HEK293 (cell line): ENCODE measurements around the gene SERPINB5.

Experiments
- CTCF ChIA-PET: fragments of 350-600 bp; formaldehyde crosslinking; extraction: SDS; loops from one replicate; lab custom pipeline; 2021; ENCODE audit warnings: antibody characterized with exemption; lab: Yijun Ruan, JAX
- POLR2A ChIA-PET: fragments of 300-600 bp; formaldehyde crosslinking; extraction: SDS; loops from one replicate; lab custom pipeline; 2020; ENCODE audit warnings: antibody characterized with exemption, inconsistent platforms; lab: Yijun Ruan, JAX
- H3K27ac ChIP-seq: fragments of 200-500 bp; sonication (Bioruptor generic); 2 replicates; pipeline ENCODE4 v1.5.1; 2014; ENCODE audit warnings: low read depth, low read length, control low read depth, inconsistent platforms; ENCODE audit errors: extremely low read depth
- H3K36me3 ChIP-seq, 2 experiments: fragments of 200-500 bp in 1 of 2; sonication (Bioruptor generic) in 1 of 2; 1 replicate in 1 of 2; 2 replicates in 1 of 2; pipeline ENCODE4 v1.5.1; 2014 to 2017; ENCODE audit warnings: inconsistent platforms in 2 of 2, low read length in 2 of 2; ENCODE audit not compliant: control insufficient read depth in 2 of 2, insufficient read depth in 1 of 2
- H3K4me1 ChIP-seq: fragments of 200-500 bp; sonication (Bioruptor generic); 2 replicates; pipeline ENCODE4 v1.5.1; 2014; ENCODE audit warnings: mild to moderate bottlenecking, low read length, inconsistent platforms; ENCODE audit not compliant: control insufficient read depth, insufficient read depth
- H3K4me3 ChIP-seq: 2 replicates; pipeline ENCODE4 v1.5.1; 2011; ENCODE audit warnings: low read depth, mild to moderate bottlenecking, control low read depth, low read length, moderate library complexity
- H3K9me3 ChIP-seq: fragments of 200-500 bp; sonication (Bioruptor generic); 2 replicates; pipeline ENCODE4 v1.5.1; 2014; ENCODE audit warnings: low read depth, low read length, inconsistent platforms; ENCODE audit not compliant: control insufficient read depth, insufficient read depth
- BCL11A ChIP-seq: fragments of 450-650 bp; formaldehyde crosslinking; IDR thresholded peaks from 2 replicates; pipeline ENCODE4 v1.5.1; 2016; ENCODE audit warnings: low read depth, missing biosample characterization, missing genetic modification characterization
- KLF9 ChIP-seq: fragments of 450-650 bp; formaldehyde crosslinking; IDR thresholded peaks from 2 replicates; pipeline ENCODE4 v1.5.1; 2016; ENCODE audit warnings: missing biosample characterization, missing genetic modification characterization, low read depth
- OVOL3 ChIP-seq: fragments of 450-650 bp; formaldehyde crosslinking; IDR thresholded peaks from 2 replicates; pipeline ENCODE4 v1.5.1; 2016; ENCODE audit warnings: missing biosample characterization, missing genetic modification characterization
- SP3 ChIP-seq: fragments of 450-650 bp; formaldehyde crosslinking; IDR thresholded peaks from 2 replicates; pipeline ENCODE4 v1.5.1; 2016; ENCODE audit warnings: missing biosample characterization, missing genetic modification characterization
- SP7 ChIP-seq: fragments of 450-650 bp; formaldehyde crosslinking; IDR thresholded peaks from 2 replicates; pipeline ENCODE4 v1.5.1; 2016; ENCODE audit warnings: missing biosample characterization, missing genetic modification characterization
- ZBTB48 ChIP-seq: fragments of 450-650 bp; formaldehyde crosslinking; IDR thresholded peaks from 2 replicates; pipeline ENCODE4 v1.5.1; 2016; ENCODE audit warnings: missing biosample characterization, missing genetic modification characterization
- ZBTB8A ChIP-seq: fragments of 450-650 bp; formaldehyde crosslinking; IDR thresholded peaks from 2 replicates; pipeline ENCODE4 v1.5.1; 2016; ENCODE audit warnings: missing biosample characterization, missing genetic modification characterization
- ZNF114 ChIP-seq: fragments of 450-650 bp; formaldehyde crosslinking; IDR thresholded peaks from 2 replicates; pipeline ENCODE4 v1.5.0; 2017; ENCODE audit warnings: missing biosample characterization, missing genetic modification characterization
- ZNF155 ChIP-seq: fragments of 450-650 bp; formaldehyde crosslinking; IDR thresholded peaks from 2 replicates; pipeline ENCODE4 v1.5.1; 2016; ENCODE audit warnings: missing biosample characterization, missing genetic modification characterization
- ZNF18 ChIP-seq: fragments of 450-650 bp; formaldehyde crosslinking; IDR thresholded peaks from 2 replicates; pipeline ENCODE4 v1.5.1; 2016; ENCODE audit warnings: missing biosample characterization, missing genetic modification characterization
- ZNF19 ChIP-seq: fragments of 450-650 bp; formaldehyde crosslinking; IDR thresholded peaks from 2 replicates; pipeline ENCODE4; 2016; ENCODE audit warnings: missing biosample characterization, missing genetic modification characterization, low read depth
- ZNF221 ChIP-seq: fragments of 450-650 bp; formaldehyde crosslinking; IDR thresholded peaks from 2 replicates; pipeline ENCODE4 v1.5.1; 2017; ENCODE audit warnings: missing biosample characterization, missing genetic modification characterization, borderline replicate concordance
- ZNF23 ChIP-seq: fragments of 450-650 bp; formaldehyde crosslinking; IDR thresholded peaks from 2 replicates; pipeline ENCODE4 v1.5.1; 2016; ENCODE audit warnings: missing biosample characterization, missing genetic modification characterization, borderline replicate concordance
- ZNF280D ChIP-seq: fragments of 450-650 bp; formaldehyde crosslinking; IDR thresholded peaks from 2 replicates; pipeline ENCODE4 v1.5.1; 2016; ENCODE audit warnings: missing biosample characterization, missing genetic modification characterization
- ZNF302 ChIP-seq: fragments of 450-650 bp; formaldehyde crosslinking; IDR thresholded peaks from 2 replicates; pipeline ENCODE4 v1.5.1; 2016; ENCODE audit warnings: missing biosample characterization, missing genetic modification characterization, low read depth
- ZNF350 ChIP-seq: fragments of 450-650 bp; formaldehyde crosslinking; IDR thresholded peaks from 2 replicates; pipeline ENCODE4 v1.5.0; 2017; ENCODE audit warnings: missing biosample characterization, mild to moderate bottlenecking, missing genetic modification characterization
- ZNF433 ChIP-seq: fragments of 450-650 bp; formaldehyde crosslinking; IDR thresholded peaks from 2 replicates; pipeline ENCODE4 v1.5.1; 2016; ENCODE audit warnings: missing biosample characterization, missing genetic modification characterization, low read depth
- ZNF692 ChIP-seq: fragments of 450-650 bp; formaldehyde crosslinking; IDR thresholded peaks from 2 replicates; pipeline ENCODE4 v1.5.1; 2016; ENCODE audit warnings: missing biosample characterization, missing genetic modification characterization
- ZSCAN16 ChIP-seq: fragments of 450-650 bp; formaldehyde crosslinking; IDR thresholded peaks from 2 replicates; pipeline ENCODE4 v1.5.1; 2016; ENCODE audit warnings: missing biosample characterization, missing genetic modification characterization
- TF ChIP-seq, protein P1 (sequence below): fragments of 450-650 bp; formaldehyde crosslinking; IDR thresholded peaks from 2 replicates; pipeline ENCODE4 v1.5.1; 2016; ENCODE audit warnings: missing biosample characterization, missing genetic modification characterization
- TF ChIP-seq, protein P2 (sequence below): IDR thresholded peaks from 2 replicates; pipeline ENCODE4 v1.6.1; 2011; ENCODE audit warnings: mild to moderate bottlenecking, low read depth, low read length, borderline replicate concordance
- TF ChIP-seq, protein P3 (sequence below): fragments of 450-650 bp; formaldehyde crosslinking; IDR thresholded peaks from 2 replicates; pipeline ENCODE4 v1.5.1; 2016; ENCODE audit warnings: missing biosample characterization, missing genetic modification characterization

The SERPINB5 gene

GRCh38 chr18:63532471-63532870 lies 55.7 kb downstream of the SERPINB5 start:
- POLR2A ChIA-PET, result no interaction called here
- CTCF ChIA-PET, result interaction anchor here (0.9 to 3.4 kb wide), 4 partner anchors 12 to 601 kb away, joined by 3 to 14 read pairs (median 4); no protein-coding TSS in a partner anchor
- Histone ChIP-seq H3K36me3 (no peaks in the 10 kb centered on the region), H3K9me3 (no peaks in the 10 kb centered on the region), H3K4me3 (no peak overlapping the region), H3K4me1 (no peaks in the 10 kb centered on the region), H3K27ac (no peak overlapping the region)
- TF ChIP-seq ZBTB48, result no peak
- no peak for TF ChIP-seq KLF9
- TF ChIP-seq, protein P1, sequence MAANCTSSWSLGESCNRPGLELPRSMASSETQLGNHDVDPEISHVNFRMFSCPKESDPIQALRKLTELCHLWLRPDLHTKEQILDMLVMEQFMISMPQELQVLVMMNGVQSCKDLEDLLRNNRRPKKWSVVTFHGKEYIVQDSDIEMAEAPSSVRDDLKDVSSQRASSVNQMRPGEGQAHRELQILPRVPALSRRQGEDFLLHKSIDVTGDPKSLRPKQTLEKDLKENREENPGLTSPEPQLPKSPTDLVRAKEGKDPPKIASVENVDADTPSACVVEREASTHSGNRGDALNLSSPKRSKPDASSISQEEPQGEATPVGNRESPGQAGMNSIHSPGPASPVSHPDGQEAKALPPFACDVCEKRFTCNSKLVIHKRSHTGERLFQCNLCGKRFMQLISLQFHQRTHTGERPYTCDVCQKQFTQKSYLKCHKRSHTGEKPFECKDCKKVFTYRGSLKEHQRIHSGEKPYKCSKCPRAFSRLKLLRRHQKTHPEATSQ (tag by site-specific recombination), result no peak
- no peak for TF ChIP-seq ZNF114 (tag by site-specific recombination)
- TF ChIP-seq SP7 (tag by site-specific recombination), result no peak
- no peak for TF ChIP-seq BCL11A (tag by site-specific recombination)
- no peak for TF ChIP-seq ZNF280D (tag by site-specific recombination)
- TF ChIP-seq OVOL3 (tag by site-specific recombination), result no peak
- TF ChIP-seq ZNF155 (tag by site-specific recombination), result no peak
- no peak for TF ChIP-seq ZNF692 (tag by site-specific recombination)

- Histone ChIP-seq H3K27ac (no peak overlapping the region), H3K4me1 (no peaks in the 10 kb centered on the region), H3K36me3 (no peaks in the 10 kb centered on the region), H3K4me3 (no peak overlapping the region), H3K9me3 (no peaks in the 10 kb centered on the region)
- ChIA-PET POLR2A (no interaction called here), CTCF (interaction anchor here (3.4 kb wide), 1 partner anchor 16 kb away, joined by 14 read pairs; no protein-coding TSS in a partner anchor)
- TF ChIP-seq ZNF302 (tag by site-specific recombination), result no peak
- no peak for TF ChIP-seq ZSCAN16 (tag by site-specific recombination)
- TF ChIP-seq, protein P2, sequence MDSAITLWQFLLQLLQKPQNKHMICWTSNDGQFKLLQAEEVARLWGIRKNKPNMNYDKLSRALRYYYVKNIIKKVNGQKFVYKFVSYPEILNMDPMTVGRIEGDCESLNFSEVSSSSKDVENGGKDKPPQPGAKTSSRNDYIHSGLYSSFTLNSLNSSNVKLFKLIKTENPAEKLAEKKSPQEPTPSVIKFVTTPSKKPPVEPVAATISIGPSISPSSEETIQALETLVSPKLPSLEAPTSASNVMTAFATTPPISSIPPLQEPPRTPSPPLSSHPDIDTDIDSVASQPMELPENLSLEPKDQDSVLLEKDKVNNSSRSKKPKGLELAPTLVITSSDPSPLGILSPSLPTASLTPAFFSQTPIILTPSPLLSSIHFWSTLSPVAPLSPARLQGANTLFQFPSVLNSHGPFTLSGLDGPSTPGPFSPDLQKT, result no peak
- TF ChIP-seq ZNF18 (tag by site-specific recombination), result no peak
- TF ChIP-seq ZNF23 (tag by site-specific recombination), result no peak
- TF ChIP-seq ZNF350 (tag by site-specific recombination), result no peak
- TF ChIP-seq ZNF221 (tag by site-specific recombination), result no peak
- TF ChIP-seq ZNF433 (tag by site-specific recombination), result no peak
- TF ChIP-seq ZBTB8A (tag by site-specific recombination), result no peak
- TF ChIP-seq SP3 (tag by site-specific recombination), result no peak
- no peak for TF ChIP-seq SP7 (tag by site-specific recombination)
- TF ChIP-seq, protein P3, sequence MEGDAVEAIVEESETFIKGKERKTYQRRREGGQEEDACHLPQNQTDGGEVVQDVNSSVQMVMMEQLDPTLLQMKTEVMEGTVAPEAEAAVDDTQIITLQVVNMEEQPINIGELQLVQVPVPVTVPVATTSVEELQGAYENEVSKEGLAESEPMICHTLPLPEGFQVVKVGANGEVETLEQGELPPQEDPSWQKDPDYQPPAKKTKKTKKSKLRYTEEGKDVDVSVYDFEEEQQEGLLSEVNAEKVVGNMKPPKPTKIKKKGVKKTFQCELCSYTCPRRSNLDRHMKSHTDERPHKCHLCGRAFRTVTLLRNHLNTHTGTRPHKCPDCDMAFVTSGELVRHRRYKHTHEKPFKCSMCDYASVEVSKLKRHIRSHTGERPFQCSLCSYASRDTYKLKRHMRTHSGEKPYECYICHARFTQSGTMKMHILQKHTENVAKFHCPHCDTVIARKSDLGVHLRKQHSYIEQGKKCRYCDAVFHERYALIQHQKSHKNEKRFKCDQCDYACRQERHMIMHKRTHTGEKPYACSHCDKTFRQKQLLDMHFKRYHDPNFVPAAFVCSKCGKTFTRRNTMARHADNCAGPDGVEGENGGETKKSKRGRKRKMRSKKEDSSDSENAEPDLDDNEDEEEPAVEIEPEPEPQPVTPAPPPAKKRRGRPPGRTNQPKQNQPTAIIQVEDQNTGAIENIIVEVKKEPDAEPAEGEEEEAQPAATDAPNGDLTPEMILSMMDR, result no peak
- TF ChIP-seq ZNF19 (tag by site-specific recombination), result no peak
These were observed 57.9 kb downstream of the SERPINB5 start for GRCh38 chr18:63534615-63535014.
